Esophagus (tissue), 2 donors: ENCODE measurements around the gene CTSE. TPM values are rescaled to one million over a fixed set of nuclear protein-coding genes. Genes with fewer than 3 reads are reported as not detected.

Experiments
- H3K27ac ChIP-seq, 2 donors: one replicate each; pipeline ENCODE4 v1.5.1; 2013; ENCODE audit warnings: low read depth in 2 of 2, mild to moderate bottlenecking in 2 of 2, inconsistent platforms in 1 of 2, low read length in 1 of 2, moderate library complexity in 1 of 2
- H3K27me3 ChIP-seq, 2 donors: one replicate each; pipeline ENCODE4 v1.6.1; 2013; ENCODE audit warnings: low read length in 2 of 2, control low read depth in 1 of 2, mild to moderate bottlenecking in 1 of 2; ENCODE audit not compliant: insufficient read depth in 2 of 2, control insufficient read depth in 1 of 2
- H3K36me3 ChIP-seq, 2 donors: one replicate each; pipeline ENCODE4 v1.6.1; 2013; ENCODE audit warnings: low read length in 1 of 2; ENCODE audit not compliant: control insufficient read depth in 2 of 2, insufficient read depth in 2 of 2
- H3K4me1 ChIP-seq, 2 donors: one replicate each; pipeline ENCODE4 v1.6.1; 2013; ENCODE audit warnings: low read length in 1 of 2; ENCODE audit not compliant: control insufficient read depth in 2 of 2, insufficient read depth in 2 of 2
- H3K4me3 ChIP-seq, 2 donors: one replicate each; pipeline ENCODE4 v1.5.1; 2013; ENCODE audit warnings: low read length in 2 of 2, mild to moderate bottlenecking in 2 of 2, low read depth in 1 of 2, moderate library complexity in 1 of 2
- H3K9me3 ChIP-seq, 2 donors: one replicate each; pipeline ENCODE4 v1.6.1; 2013; ENCODE audit warnings: mild to moderate bottlenecking in 2 of 2, low read depth in 1 of 2, low read length in 1 of 2, moderate library complexity in 1 of 2; ENCODE audit not compliant: control insufficient read depth in 2 of 2, insufficient read depth in 1 of 2
- WGBS, 2 donors: extraction: QIAGEN DNeasy Blood & Tissue Kit; methylation state at CpG; one replicate each; pipeline ENCODE4 v1.1.7; 2013; 5-methylcytosine and 5-hydroxymethylcytosine counted together
- polyA plus RNA-seq, 2 donors: library from polyadenylated mRNA; stranded (reverse); fragments of 200-250 nt; gene quantifications; one replicate each; pipeline ENCODE4 v1.2.3, GENCODE V29; 2013
- donor health status: healthy with polysubstance abuse.
- donor health status: Bipolar disorder and iron deficiency.

CTSE gene
- polyA plus RNA-seq, 2 donors, result 0.09 to 0.53 TPM

GRCh38 chr1:206036663-206037455 lies 13.2 kb upstream of the CTSE start:
- no peaks in the 10 kb centered on the region for H3K27me3 ChIP-seq
- no peaks in the 10 kb centered on the region for H3K4me1 ChIP-seq
- no peak overlapping the region for H3K4me3 ChIP-seq
- WGBS, 2 donors, result 17 to 22% methylated on average over 2 of the region's 2 CpGs
- H3K9me3 ChIP-seq, result no peaks in the 10 kb centered on the region
- H3K27ac ChIP-seq, result no peak overlapping the region
- no peaks in the 10 kb centered on the region for H3K36me3 ChIP-seq

- no peaks in the 10 kb centered on the region for H3K36me3 ChIP-seq
- peak overlapping the region in 1 of 2 donors; percentile 18 for H3K27ac ChIP-seq
- H3K4me1 ChIP-seq, result no peaks in the 10 kb centered on the region
- no peaks in the 10 kb centered on the region for H3K9me3 ChIP-seq
- no peak overlapping the region for H3K4me3 ChIP-seq
- WGBS, 2 donors, result 27 to 35% methylated on average over 5 of the region's 5 CpGs
- H3K27me3 ChIP-seq, result no peaks in the 10 kb centered on the region
Measured at GRCh38 chr1:206035027-206035426, 11.3 kb upstream of the CTSE start.

GRCh38 chr1:206032380-206033140 lies 8.9 kb upstream of the CTSE start:
- H3K4me1 ChIP-seq, result no peaks in the 10 kb centered on the region
- H3K9me3 ChIP-seq, result no peaks in the 10 kb centered on the region
- 84% methylated on average over 5 of the region's 5 CpGs for WGBS, 2 donors
- no peaks in the 10 kb centered on the region for H3K27me3 ChIP-seq
- H3K36me3 ChIP-seq, result no peaks in the 10 kb centered on the region
- no peak overlapping the region for H3K27ac ChIP-seq
- no peak overlapping the region for H3K4me3 ChIP-seq

- 4 to 5% methylated on average over 4 of the region's 4 CpGs for WGBS, 2 donors
- H3K4me3 ChIP-seq, result no peak overlapping the region
- peak overlapping the region in 1 of 2 donors; percentile 9 for H3K27ac ChIP-seq
- no peaks in the 10 kb centered on the region for H3K27me3 ChIP-seq
- no peaks in the 10 kb centered on the region for H3K9me3 ChIP-seq
- no peaks in the 10 kb centered on the region for H3K4me1 ChIP-seq
- no peaks in the 10 kb centered on the region for H3K36me3 ChIP-seq
Measured at GRCh38 chr1:206030714-206031113, 7.0 kb upstream of the CTSE start.

- no peaks in the 10 kb centered on the region for H3K27me3 ChIP-seq
- H3K4me3 ChIP-seq, result no peak overlapping the region
- H3K9me3 ChIP-seq, result no peaks in the 10 kb centered on the region
- H3K4me1 ChIP-seq, result no peaks in the 10 kb centered on the region
- H3K27ac ChIP-seq, result no peak overlapping the region
- WGBS, 2 donors, result 73% methylated on average over 4 of the region's 4 CpGs
- H3K36me3 ChIP-seq, result no peaks in the 10 kb centered on the region
Measured at GRCh38 chr1:206030191-206030590, 6.5 kb upstream of the CTSE start.

- Histone ChIP-seq H3K27me3 (no peaks in the 10 kb centered on the region), H3K36me3 (no peaks in the 10 kb centered on the region), H3K9me3 (no peaks in the 10 kb centered on the region), H3K27ac (no peak overlapping the region), H3K4me3 (no peak overlapping the region), H3K4me1 (peaks cover 0 to 4% of the 10 kb centered on the region in 2 donors)
- 27 to 49% methylated on average over 4 of the region's 4 CpGs for WGBS, 2 donors
Measured at GRCh38 chr1:206029484-206029883, 5.8 kb upstream of the CTSE start.

- 42 to 75% methylated on average over 3 of the region's 3 CpGs for WGBS, 2 donors
- Histone ChIP-seq H3K9me3 (no peaks in the 10 kb centered on the region), H3K27ac (no peak overlapping the region), H3K4me3 (no peak overlapping the region), H3K4me1 (peaks cover 5 to 9% of the 10 kb centered on the region in 2 donors), H3K27me3 (no peaks in the 10 kb centered on the region), H3K36me3 (no peaks in the 10 kb centered on the region)
Measured at GRCh38 chr1:206025283-206025820, 1.7 kb upstream of the CTSE start.

GRCh38 chr1:206022766-206023165 lies 929 bp downstream of the CTSE start:
- H3K4me3 ChIP-seq, result no peak overlapping the region
- H3K4me1 ChIP-seq, result peaks cover 5 to 9% of the 10 kb centered on the region in 2 donors
- H3K27me3 ChIP-seq, result no peaks in the 10 kb centered on the region
- WGBS, 2 donors, result 83% methylated on average over 7 of the region's 7 CpGs
- H3K27ac ChIP-seq, result no peak overlapping the region
- no peaks in the 10 kb centered on the region for H3K36me3 ChIP-seq
- no peaks in the 10 kb centered on the region for H3K9me3 ChIP-seq

- Histone ChIP-seq H3K4me3 (no peak overlapping the region), H3K27ac (no peak overlapping the region), H3K4me1 (peaks cover 5 to 9% of the 10 kb centered on the region in 2 donors), H3K36me3 (no peaks in the 10 kb centered on the region), H3K9me3 (no peaks in the 10 kb centered on the region), H3K27me3 (no peaks in the 10 kb centered on the region)
- WGBS, 2 donors, result 63 to 68% methylated on average over 4 of the region's 4 CpGs
Measured at GRCh38 chr1:206021626-206022365, 1.9 kb downstream of the CTSE start.
